Cardiac muscle cell (in vitro differentiated cells and primary cell): ENCODE measurements around the gene CRELD2. TPM values are rescaled to one million over a fixed set of nuclear protein-coding genes. Genes with fewer than 3 reads are reported as not detected.

ENCODE experiments used
- DNase-seq, 2 donors: peaks; one replicate each; pipeline versions ENCODE4 v3.0.0 to v3.0.0-alpha.2; 2010 to 2017; ENCODE audit warnings: low read depth in 1 of 2, low spot score in 1 of 2
- H3K27ac ChIP-seq: fragments of 200-600 bp; sonication (generic); 2 replicates; pipeline ENCODE4 v1.5.1; 2016
- H3K27me3 ChIP-seq: fragments of 200-600 bp; sonication (generic); 2 replicates; pipeline ENCODE4 v1.6.0; 2016; ENCODE audit warnings: control low read depth
- H3K36me3 ChIP-seq: fragments of 200-600 bp; sonication (generic); 2 replicates; pipeline ENCODE4 v1.5.1; 2016; ENCODE audit warnings: control low read depth
- H3K4me1 ChIP-seq: fragments of 200-600 bp; sonication (generic); 2 replicates; pipeline ENCODE4 v1.8.1; 2017; ENCODE audit warnings: low read depth, mild to moderate bottlenecking, mixed run types
- H3K4me3 ChIP-seq: fragments of 200-600 bp; sonication (generic); 2 replicates; pipeline ENCODE4 v1.5.1; 2016; ENCODE audit warnings: mild to moderate bottlenecking
- H3K9me3 ChIP-seq: fragments of 200-600 bp; sonication (generic); 2 replicates; pipeline ENCODE4 v1.5.1; 2017; ENCODE audit warnings: low read depth, mild to moderate bottlenecking, control low read depth
- CTCF ChIP-seq: IDR thresholded peaks from 2 replicates; pipeline ENCODE4 v1.5.1; 2012; ENCODE audit warnings: low read depth, mild to moderate bottlenecking, low read length
- polyA plus RNA-seq: library from polyadenylated mRNA; unstranded; fragments of >200 nt; fragmentation: Nextera tagmentation; extraction: Ambion mirVana; gene quantifications from 2 replicates; pipeline ENCODE4 v1.2.1, GENCODE V29; 2016
- total RNA-seq: library from RNA; depleted of rRNA; stranded (reverse); fragments of >200 nt; gene quantifications from 2 replicates; pipeline ENCODE4 v1.2.3, GENCODE V29; 2016

Gene CRELD2
- total and polyA plus RNA-seq, 2 experiments from 2014 or later = 36.0 to 112 TPM

DNA sequence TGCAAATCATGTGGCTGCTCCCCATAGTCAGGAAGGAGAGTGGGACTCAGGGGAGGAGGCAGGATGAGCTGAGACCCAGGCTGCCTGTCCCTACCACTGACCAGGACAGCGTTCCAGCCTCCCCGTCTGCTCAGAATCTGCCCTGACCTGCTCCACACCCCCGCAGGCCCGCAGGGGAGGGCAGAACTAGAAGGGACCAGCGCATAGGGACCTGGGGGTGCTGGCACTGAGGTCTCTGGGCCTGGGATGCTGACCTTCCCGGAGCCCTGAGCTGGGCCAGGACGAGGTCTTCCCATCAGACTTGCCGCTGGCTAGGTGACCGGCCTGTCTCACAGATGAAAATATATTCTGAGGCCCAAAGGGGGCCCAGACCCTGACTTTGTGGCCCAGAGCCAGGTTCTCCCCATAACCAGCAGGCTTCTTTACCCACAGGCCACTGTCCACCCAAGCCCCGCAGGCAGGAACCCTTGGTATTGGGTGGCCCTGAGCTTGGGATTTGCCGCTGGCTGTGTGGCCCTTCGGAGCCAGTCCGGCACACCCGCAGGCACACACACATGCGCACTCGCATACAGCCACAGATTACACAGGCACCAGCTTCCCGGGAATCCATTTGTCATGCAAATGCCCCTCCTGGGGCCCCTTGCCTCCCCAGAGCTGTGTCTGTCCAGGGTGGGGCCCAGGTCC, 28.3 kb downstream of the CRELD2 start:
- no peaks in the 10 kb centered on the region for H3K27me3 ChIP-seq
- no peaks in the 10 kb centered on the region for H3K36me3 ChIP-seq
- DNase-seq = no peak
- peaks cover 13% of the 10 kb centered on the region for H3K4me1 ChIP-seq
- H3K27ac ChIP-seq = no peak overlapping the region
- no peak overlapping the region for H3K4me3 ChIP-seq
- no peak for TF ChIP-seq CTCF
- H3K9me3 ChIP-seq = no peaks in the 10 kb centered on the region

DNA sequence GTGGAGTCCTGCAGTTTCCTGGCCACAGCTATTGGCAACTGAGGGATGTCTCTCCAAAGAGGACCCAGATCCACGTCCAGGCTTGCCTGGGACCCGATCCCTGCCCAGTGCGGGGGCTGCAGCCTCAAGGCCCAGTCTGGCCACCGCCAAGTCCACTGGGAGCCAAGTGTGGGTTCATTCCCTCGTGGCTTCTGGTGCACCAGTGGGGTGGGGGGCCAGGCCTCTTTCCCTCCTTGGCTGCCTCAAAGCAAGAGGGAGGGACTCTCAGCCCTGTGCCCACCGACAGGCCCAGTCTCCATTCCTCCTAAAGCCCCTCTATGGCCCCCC, 28.8 kb downstream of the CRELD2 start:
- no peak for TF ChIP-seq CTCF
- no peak for DNase-seq
- Histone ChIP-seq H3K9me3 (no peaks in the 10 kb centered on the region), H3K27me3 (no peaks in the 10 kb centered on the region), H3K4me1 (peaks cover 17% of the 10 kb centered on the region), H3K36me3 (no peaks in the 10 kb centered on the region), H3K4me3 (no peak overlapping the region), H3K27ac (no peak overlapping the region)

DNA sequence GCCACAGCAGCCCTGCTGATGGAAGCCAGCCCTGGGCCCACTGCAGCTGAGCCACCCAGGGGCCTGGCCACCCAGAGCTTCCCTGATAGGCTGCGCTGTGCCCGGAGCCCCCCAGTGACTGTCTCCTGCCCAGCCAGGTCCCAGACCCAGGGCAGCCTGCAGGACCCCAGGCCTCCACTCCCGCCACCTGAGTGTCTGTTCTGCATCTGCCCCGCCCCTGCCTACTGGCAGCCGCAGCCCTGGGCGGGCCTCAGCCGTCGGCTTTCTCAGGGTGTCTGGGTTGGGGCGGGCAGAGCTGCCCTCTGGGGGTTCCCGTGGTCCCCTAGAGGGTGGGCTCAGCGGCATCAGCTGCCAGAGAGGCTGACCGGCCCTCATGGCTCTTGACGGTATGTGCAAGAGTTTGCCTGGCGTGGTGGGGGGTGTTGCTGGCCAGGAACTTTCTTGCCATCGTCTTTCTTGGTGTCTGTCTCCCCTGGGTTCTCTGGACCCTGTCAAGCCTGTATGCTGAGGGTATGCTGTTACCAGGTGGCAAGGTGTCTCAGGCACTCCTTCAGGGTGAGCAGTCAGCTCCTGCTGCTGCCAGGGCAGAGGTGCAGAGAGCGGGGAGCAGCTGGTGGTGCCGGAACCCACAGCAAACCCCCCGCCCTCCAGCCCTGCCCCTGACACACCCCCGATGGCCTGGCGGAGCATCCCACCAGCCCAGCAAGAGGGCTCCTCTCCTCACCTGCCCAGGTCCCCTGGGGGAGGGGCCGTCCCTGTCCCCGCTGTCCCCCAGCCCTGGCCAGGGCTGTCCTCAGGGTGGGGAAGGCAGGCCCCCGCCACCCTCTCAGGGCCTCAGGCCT, 29.9 kb downstream of the CRELD2 start:
- H3K36me3 ChIP-seq = no peaks in the 10 kb centered on the region
- H3K27ac ChIP-seq = no peak overlapping the region
- no peak for DNase-seq

GRCh38 chr22:49948958-49949913, 30.8 kb downstream of the CRELD2 start:
- H3K4me1 ChIP-seq = peaks cover 15% of the 10 kb centered on the region
- H3K36me3 ChIP-seq = no peaks in the 10 kb centered on the region
- TF ChIP-seq CTCF = no peak
- H3K9me3 ChIP-seq = no peaks in the 10 kb centered on the region
- DNase-seq = no peak
- H3K27ac ChIP-seq = no peak overlapping the region
- H3K27me3 ChIP-seq = no peaks in the 10 kb centered on the region
- no peak overlapping the region for H3K4me3 ChIP-seq

More for the DNA sequence above, 29.9 kb downstream of the CRELD2 start:
- Histone ChIP-seq H3K9me3 (no peaks in the 10 kb centered on the region), H3K4me1 (peaks cover 18% of the 10 kb centered on the region), H3K4me3 (no peak overlapping the region), H3K27me3 (no peaks in the 10 kb centered on the region)
- TF ChIP-seq CTCF = no peak

DNA sequence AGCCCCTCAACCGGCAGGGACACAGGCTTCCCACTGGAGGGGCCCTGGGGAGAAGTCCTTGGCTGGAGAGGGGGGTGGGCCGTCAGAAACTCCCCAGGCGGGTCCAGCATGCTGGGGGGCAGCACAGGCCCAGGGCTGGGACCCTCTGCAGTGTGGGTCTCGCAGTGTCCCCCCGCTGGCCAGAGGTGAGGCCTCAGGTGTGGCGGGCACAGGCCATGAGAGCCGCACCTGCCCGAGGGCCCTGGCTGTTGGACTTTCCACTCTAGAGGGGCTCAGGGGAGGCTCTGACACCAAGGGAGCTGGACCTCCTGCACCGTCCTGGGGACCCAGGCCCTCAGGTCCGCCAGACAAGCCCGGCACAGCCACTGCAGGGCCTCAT, 31.5 kb downstream of the CRELD2 start:
- DNase-seq = no peak
- TF ChIP-seq CTCF = no peak
- H3K9me3 ChIP-seq = no peaks in the 10 kb centered on the region
- no peak overlapping the region for H3K27ac ChIP-seq
- H3K4me1 ChIP-seq = peaks cover 15% of the 10 kb centered on the region
- H3K36me3 ChIP-seq = no peaks in the 10 kb centered on the region
- H3K4me3 ChIP-seq = no peak overlapping the region
- no peaks in the 10 kb centered on the region for H3K27me3 ChIP-seq
